ENCODE results near the gene PLEKHA1. TPM values are rescaled to one million over a fixed set of nuclear protein-coding genes. Genes with fewer than 3 reads are reported as not detected.
A peak's percentile ranks its signal among the peaks of the same experiment; 100 is the strongest.

Gene PLEKHA1
- total and polyA plus RNA-seq, 2 experiments from 2014 or later, result 25.8 to 36.6 TPM

GRCh38 chr10:122454603-122455080 lies 80.1 kb downstream of the PLEKHA1 start, which contains the start of gene ARMS2:
TSS of gene ARMS2 (plus strand) at chr10:122454653. CDS start at chr10:122454728, 75 bp downstream.
- no peak for DNase-seq (ENCODE audit: low spot score)
- H3K9me2 ChIP-seq (ENCODE audit: insufficient read depth), result no peaks in the 10 kb centered on the region
- Mint-ChIP-seq H3K4me3 (no peak within 1 kb of the TSS), H3K9me3 (no peaks in the 10 kb centered on the region), H3K4me1 (peaks cover 14% of the 10 kb centered on the region), H3K27me3 (ENCODE audit: insufficient read depth, low read depth, poor library complexity) (peaks cover 12% of the 10 kb centered on the region), H3K27ac (no peak within 1 kb of the TSS), H3K36me3 (ENCODE audit: low read depth) (no peaks in the 10 kb centered on the region)
- H3K4me2 ChIP-seq, result no peak within 1 kb of the TSS
- peaks cover 7% of the 10 kb centered on the region; the same call in 1 of the 2 replicates for H3K4me1 ChIP-seq (ENCODE audit: insufficient read depth)
- H3K27ac ChIP-seq (ENCODE audit: low read depth), result no peak within 1 kb of the TSS
- no peak for ATAC-seq
- no peaks in the 10 kb centered on the region for H4K20me1 ChIP-seq (replicated peaks; ENCODE audit: insufficient read depth)
- TF ChIP-seq, protein P1, sequence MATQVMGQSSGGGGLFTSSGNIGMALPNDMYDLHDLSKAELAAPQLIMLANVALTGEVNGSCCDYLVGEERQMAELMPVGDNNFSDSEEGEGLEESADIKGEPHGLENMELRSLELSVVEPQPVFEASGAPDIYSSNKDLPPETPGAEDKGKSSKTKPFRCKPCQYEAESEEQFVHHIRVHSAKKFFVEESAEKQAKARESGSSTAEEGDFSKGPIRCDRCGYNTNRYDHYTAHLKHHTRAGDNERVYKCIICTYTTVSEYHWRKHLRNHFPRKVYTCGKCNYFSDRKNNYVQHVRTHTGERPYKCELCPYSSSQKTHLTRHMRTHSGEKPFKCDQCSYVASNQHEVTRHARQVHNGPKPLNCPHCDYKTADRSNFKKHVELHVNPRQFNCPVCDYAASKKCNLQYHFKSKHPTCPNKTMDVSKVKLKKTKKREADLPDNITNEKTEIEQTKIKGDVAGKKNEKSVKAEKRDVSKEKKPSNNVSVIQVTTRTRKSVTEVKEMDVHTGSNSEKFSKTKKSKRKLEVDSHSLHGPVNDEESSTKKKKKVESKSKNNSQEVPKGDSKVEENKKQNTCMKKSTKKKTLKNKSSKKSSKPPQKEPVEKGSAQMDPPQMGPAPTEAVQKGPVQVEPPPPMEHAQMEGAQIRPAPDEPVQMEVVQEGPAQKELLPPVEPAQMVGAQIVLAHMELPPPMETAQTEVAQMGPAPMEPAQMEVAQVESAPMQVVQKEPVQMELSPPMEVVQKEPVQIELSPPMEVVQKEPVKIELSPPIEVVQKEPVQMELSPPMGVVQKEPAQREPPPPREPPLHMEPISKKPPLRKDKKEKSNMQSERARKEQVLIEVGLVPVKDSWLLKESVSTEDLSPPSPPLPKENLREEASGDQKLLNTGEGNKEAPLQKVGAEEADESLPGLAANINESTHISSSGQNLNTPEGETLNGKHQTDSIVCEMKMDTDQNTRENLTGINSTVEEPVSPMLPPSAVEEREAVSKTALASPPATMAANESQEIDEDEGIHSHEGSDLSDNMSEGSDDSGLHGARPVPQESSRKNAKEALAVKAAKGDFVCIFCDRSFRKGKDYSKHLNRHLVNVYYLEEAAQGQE (IDR thresholded peaks at IDR 0.05; ENCODE audit: unreplicated experiment), result no peak
- no peaks in the 10 kb centered on the region for H3K79me2 ChIP-seq (replicated peaks; ENCODE audit: insufficient read depth)
- H3K27me3 ChIP-seq (ENCODE audit: insufficient read depth), result peaks cover 9% of the 10 kb centered on the region
- no peaks in the 10 kb centered on the region for H3F3A ChIP-seq (replicated peaks; ENCODE audit: low read depth)
- no peak within 1 kb of the TSS for H3K4me3 ChIP-seq
- no peaks in the 10 kb centered on the region; the same call in 1 of the 2 replicates for H3K36me3 ChIP-seq (ENCODE audit: insufficient read depth)
- no peak within 1 kb of the TSS for H2AFZ ChIP-seq

DNA sequence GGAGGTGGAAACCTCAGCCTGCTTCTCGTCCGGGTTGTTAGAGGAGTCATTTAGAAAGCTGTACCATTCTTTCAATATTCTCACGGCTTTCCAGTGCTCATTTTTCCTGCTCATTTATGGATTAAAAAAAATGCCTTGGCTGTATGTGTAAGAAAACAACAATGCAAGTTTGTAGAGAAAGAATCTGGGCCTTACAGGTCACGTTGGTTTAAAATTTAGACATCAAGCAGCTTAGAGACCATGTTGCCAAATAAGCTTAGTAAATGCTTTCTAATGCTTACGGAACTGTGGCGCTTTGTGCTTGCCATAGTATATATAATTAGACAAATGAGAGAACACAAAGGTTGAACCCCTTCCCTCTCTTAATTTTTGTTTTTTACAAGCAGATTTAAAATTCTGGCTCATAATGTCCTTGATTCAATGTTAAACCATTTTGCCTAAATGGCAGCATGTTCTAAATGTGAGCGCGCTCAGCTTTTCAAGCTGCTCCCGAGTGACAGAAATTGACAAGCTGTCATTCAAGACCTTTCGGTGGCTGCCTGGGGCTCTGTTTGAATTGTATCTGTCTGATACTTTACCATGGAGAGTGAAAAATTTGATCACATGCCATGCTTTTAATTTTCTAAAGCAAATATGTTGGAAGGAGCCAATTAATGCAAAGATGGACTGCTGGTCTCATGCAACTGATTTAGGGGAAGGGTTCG lies 81.0 kb downstream of the PLEKHA1 start:
- H3K27me3 ChIP-seq (ENCODE audit: insufficient read depth), result peaks cover 18% of the 10 kb centered on the region
- Mint-ChIP-seq H3K27me3 (ENCODE audit: insufficient read depth, low read depth, poor library complexity) (peaks cover 19% of the 10 kb centered on the region), H3K4me3 (no peak overlapping the region), H3K27ac (no peak overlapping the region), H3K36me3 (ENCODE audit: low read depth) (no peaks in the 10 kb centered on the region), H3K9me3 (no peaks in the 10 kb centered on the region), H3K4me1 (peaks cover 19% of the 10 kb centered on the region)
- no peaks in the 10 kb centered on the region for H3K36me3 ChIP-seq (ENCODE audit: insufficient read depth)
- H4K20me1 ChIP-seq (replicated peaks; ENCODE audit: insufficient read depth), result no peaks in the 10 kb centered on the region
- no peak overlapping the region for H3K4me2 ChIP-seq
- no peaks in the 10 kb centered on the region for H3K79me2 ChIP-seq (replicated peaks; ENCODE audit: insufficient read depth)
- no peak overlapping the region for H3K27ac ChIP-seq (ENCODE audit: low read depth)
- no peak for DNase-seq (ENCODE audit: low spot score)
- H3K9me2 ChIP-seq (ENCODE audit: insufficient read depth), result no peaks in the 10 kb centered on the region
- H3K4me1 ChIP-seq (ENCODE audit: insufficient read depth), result peaks cover 10% of the 10 kb centered on the region; the same call in 1 of the 2 replicates
- ATAC-seq, result no peak
- H3K4me3 ChIP-seq, result no peak overlapping the region
- no peak overlapping the region for H2AFZ ChIP-seq
- TF ChIP-seq CREB1 (CRISPR knock-in tag; IDR thresholded peaks at IDR 0.05; ENCODE audit: low read depth), result no peak
- 0 out of 2 replicates have a peak, but pooled peaks cover 2% of the 10 kb centered on the region for H3F3A ChIP-seq (replicated peaks; ENCODE audit: low read depth)

DNA sequence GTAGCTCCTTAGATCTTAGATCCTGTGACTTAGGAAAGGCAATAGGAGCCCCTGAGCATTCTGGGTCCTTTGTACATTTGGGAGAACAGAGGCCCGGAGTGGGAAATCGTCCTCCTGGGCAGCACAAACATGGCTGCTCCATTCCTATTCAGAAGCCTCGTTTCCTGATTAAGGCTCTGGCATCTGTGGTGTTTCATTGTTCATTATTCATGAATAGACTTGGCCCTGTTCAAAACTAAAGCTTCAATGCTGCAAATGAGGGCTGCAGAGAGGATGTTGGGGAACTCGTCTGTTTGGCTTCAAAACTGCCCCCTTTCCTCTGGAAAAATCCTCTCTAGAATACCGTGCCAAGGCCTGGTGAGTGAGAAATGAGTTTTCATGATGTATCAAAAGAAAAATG lies 83.4 kb downstream of the PLEKHA1 start:
- no peaks in the 10 kb centered on the region for H3K36me3 Mint-ChIP-seq (ENCODE audit: low read depth)
- Histone ChIP-seq H3K4me3 (no peak overlapping the region), H3K4me2 (no peak overlapping the region), H3K9me2 (ENCODE audit: insufficient read depth) (no peaks in the 10 kb centered on the region), H3K4me1 (ENCODE audit: insufficient read depth) (peaks cover 16% of the 10 kb centered on the region), H3F3A (replicated peaks; ENCODE audit: low read depth) (0 out of 2 replicates have a peak, but pooled peaks cover 6% of the 10 kb centered on the region), H4K20me1 (replicated peaks; ENCODE audit: insufficient read depth) (no peaks in the 10 kb centered on the region; the same call in 1 of the 2 replicates), H3K36me3 (ENCODE audit: insufficient read depth) (no peaks in the 10 kb centered on the region), H3K27me3 (ENCODE audit: insufficient read depth) (peaks cover 37% of the 10 kb centered on the region), H3K27ac (ENCODE audit: low read depth) (no peak overlapping the region), H2AFZ (peak overlapping the region; percentile 32; the same call in 1 of the 2 replicates), H3K79me2 (replicated peaks; ENCODE audit: insufficient read depth) (no peaks in the 10 kb centered on the region)
- ATAC-seq (no peak), DNase-seq (ENCODE audit: low spot score) (no peak)
- H3K27ac Mint-ChIP-seq, result no peak overlapping the region
- peaks cover 28% of the 10 kb centered on the region for H3K4me1 Mint-ChIP-seq
- peaks cover 35% of the 10 kb centered on the region for H3K27me3 Mint-ChIP-seq (ENCODE audit: insufficient read depth, low read depth, poor library complexity)
- no peaks in the 10 kb centered on the region for H3K9me3 Mint-ChIP-seq
- H3K4me3 Mint-ChIP-seq, result no peak overlapping the region
- TF ChIP-seq ETS1 (IDR thresholded peaks at IDR 0.05) (no peak), EZH2 (IDR thresholded peaks at IDR 0.05; ENCODE audit: low read depth, unreplicated experiment) (no peak), NANOG (IDR thresholded peaks at IDR 0.05; ENCODE audit: borderline replicate concordance) (no peak)
